Liver (tissue), 9 donors: ENCODE results near the gene ILKAP. TPM values are rescaled to one million over a fixed set of nuclear protein-coding genes. Genes with fewer than 3 reads are reported as not detected.

Experiments used
- DNase-seq: peaks from one replicate; pipeline ENCODE4 v3.0.0-alpha.2; 2017; ENCODE audit warnings: low spot score
- H3K27ac ChIP-seq, 2 donors: one replicate each; pipeline ENCODE4 v1.7.0; 2013; ENCODE audit warnings: inconsistent platforms in 2 of 2, low read length in 2 of 2, control low read depth in 1 of 2, low read depth in 1 of 2, mild to moderate bottlenecking in 1 of 2
- H3K27me3 ChIP-seq, 4 donors: one replicate each; pipeline versions ENCODE4 v1.6.1 to v1.7.0; 2013; ENCODE audit warnings: low read length in 3 of 4, inconsistent platforms in 1 of 4, mild to moderate bottlenecking in 1 of 4, moderate library complexity in 1 of 4; ENCODE audit not compliant: control insufficient read depth in 4 of 4, insufficient read depth in 4 of 4
- H3K36me3 ChIP-seq, 4 donors: one replicate each; pipeline versions ENCODE4 v1.6.1 to v1.7.0; 2013; ENCODE audit warnings: low read length in 3 of 4, mild to moderate bottlenecking in 3 of 4, low read depth in 1 of 4, moderate library complexity in 1 of 4; ENCODE audit not compliant: control insufficient read depth in 4 of 4, insufficient read depth in 3 of 4
- H3K4me1 ChIP-seq, 4 donors: one replicate each; pipeline versions ENCODE4 v1.6.1 to v1.7.0; 2013; ENCODE audit warnings: low read length in 3 of 4, mild to moderate bottlenecking in 3 of 4, moderate library complexity in 1 of 4; ENCODE audit not compliant: control insufficient read depth in 4 of 4, insufficient read depth in 4 of 4
- H3K4me3 ChIP-seq, 3 donors: one replicate each; pipeline versions ENCODE4 v1.6.1 to v1.7.0; 2013; ENCODE audit warnings: low read length in 3 of 3, control low read depth in 1 of 3, low read depth in 1 of 3, mild to moderate bottlenecking in 1 of 3
- H3K9ac ChIP-seq, 2 donors: one replicate each; pipeline ENCODE4 v1.7.0; 2013; ENCODE audit warnings: low read length in 2 of 2, mild to moderate bottlenecking in 2 of 2, moderate library complexity in 2 of 2, control low read depth in 1 of 2, low read depth in 1 of 2
- H3K9me3 ChIP-seq, 4 donors: one replicate each; pipeline versions ENCODE4 v1.6.1 to v1.7.0; 2013; ENCODE audit warnings: low read length in 3 of 4; ENCODE audit not compliant: control insufficient read depth in 4 of 4
- ATF3 ChIP-seq: IDR thresholded peaks from 2 replicates; pipeline ENCODE4 v1.6.1; 2016; ENCODE audit warnings: antibody characterized with exemption
- CTCF ChIP-seq: fragments of 150-350 bp; IDR thresholded peaks from 2 replicates; pipeline ENCODE4 v1.5.1; 2017; ENCODE audit warnings: improper control_type of control experiment, low read depth, low read length; ENCODE audit not compliant: missing input control
- EGR1 ChIP-seq, 2 donors: IDR thresholded peaks; 2 replicates each; pipeline ENCODE4 v1.6.1; 2016 to 2018; ENCODE audit warnings: antibody characterized with exemption in 2 of 2, low read depth in 2 of 2
- FOXA1 ChIP-seq: IDR thresholded peaks from 2 replicates; pipeline ENCODE4 v1.6.1; 2016; ENCODE audit warnings: antibody characterized with exemption
- FOXA2 ChIP-seq: IDR thresholded peaks from 2 replicates; pipeline ENCODE4 v1.6.1; 2016; ENCODE audit warnings: antibody characterized with exemption
- GABPA ChIP-seq, 2 donors: IDR thresholded peaks in 1 of 2; conservative IDR thresholded peaks in 1 of 2; 2 replicates each; pipeline ENCODE4 v1.6.1; 2016; ENCODE audit warnings: antibody characterized with exemption in 2 of 2, mild to moderate bottlenecking in 1 of 2, moderate library complexity in 1 of 2
- HNF4A ChIP-seq, 2 donors: conservative IDR thresholded peaks; 2 replicates each; pipeline ENCODE4 v1.6.1; 2016; ENCODE audit warnings: antibody characterized with exemption in 2 of 2, mild to moderate bottlenecking in 2 of 2
- HNF4G ChIP-seq: IDR thresholded peaks from 2 replicates; pipeline ENCODE4 v1.6.1; 2016; ENCODE audit warnings: antibody characterized with exemption
- JUND ChIP-seq, 2 donors: IDR thresholded peaks; 2 replicates each; pipeline ENCODE4 v1.6.1; 2016; ENCODE audit warnings: antibody characterized with exemption in 2 of 2
- MAX ChIP-seq: IDR thresholded peaks from 2 replicates; pipeline ENCODE4 v1.6.1; 2016; ENCODE audit warnings: antibody characterized with exemption
- NR2F2 ChIP-seq: IDR thresholded peaks from 2 replicates; pipeline ENCODE4 v1.6.1; 2016; ENCODE audit warnings: antibody characterized with exemption
- RAD21 ChIP-seq, 2 donors: IDR thresholded peaks; 2 replicates each; pipeline ENCODE4 v1.6.1; 2016; ENCODE audit warnings: antibody characterized with exemption in 2 of 2, mild to moderate bottlenecking in 2 of 2
- REST ChIP-seq: IDR thresholded peaks from 2 replicates; pipeline ENCODE4 v1.6.1; 2016; ENCODE audit warnings: antibody characterized with exemption, mild to moderate bottlenecking
- RXRA ChIP-seq, 2 donors: IDR thresholded peaks; 2 replicates each; pipeline ENCODE4 v1.6.1; 2017 to 2018; ENCODE audit warnings: antibody characterized with exemption in 2 of 2, mild to moderate bottlenecking in 1 of 2
- SP1 ChIP-seq: IDR thresholded peaks from 2 replicates; pipeline ENCODE4 v1.6.1; 2018; ENCODE audit warnings: antibody characterized with exemption, mild to moderate bottlenecking
- TAF1 ChIP-seq: conservative IDR thresholded peaks from 2 replicates; pipeline ENCODE4 v1.6.1; 2016; ENCODE audit warnings: antibody characterized with exemption, mild to moderate bottlenecking
- YY1 ChIP-seq: IDR thresholded peaks from 2 replicates; pipeline ENCODE4 v1.6.1; 2016; ENCODE audit warnings: antibody characterized with exemption, mild to moderate bottlenecking
- ZBTB33 ChIP-seq: IDR thresholded peaks from 2 replicates; pipeline ENCODE4 v1.6.1; 2016; ENCODE audit warnings: antibody characterized with exemption
- WGBS: extraction: QIAGEN DNeasy Blood & Tissue Kit; methylation state at CpG from one replicate; pipeline ENCODE4 v1.1.7; 2013; 5-methylcytosine and 5-hydroxymethylcytosine counted together
- polyA plus RNA-seq, 2 donors: library from polyadenylated mRNA; stranded (reverse) in 1 of 2; unstranded in 1 of 2; fragments of 200-250 nt in 1 of 2; fragments of >200 nt in 1 of 2; fragmentation: Nextera tagmentation in 1 of 2; extraction: Ambion mirVana in 1 of 2; gene quantifications; one replicate each; pipeline versions ENCODE4 v1.2.1 to v1.2.3, GENCODE V29; 2013 to 2015
- total RNA-seq, 2 donors: library from RNA; depleted of rRNA; stranded (reverse); fragments of >200 nt; gene quantifications; one replicate each; pipeline ENCODE4 v1.2.3, GENCODE V29; 2014
- donor health status: healthy.
- donor health status: healthy.
- donor health status: healthy.
- donor health status: healthy.
- donor health status: healthy.

The ILKAP gene
- total and polyA plus RNA-seq, 4 donors: 15.0 to 21.1 (median 20.0) TPM

- TF ChIP-seq YY1: no peak
- no peak for TF ChIP-seq TAF1
- no peak for TF ChIP-seq NR2F2
- TF ChIP-seq RAD21 (IDR thresholded peaks at IDR 0.05): no peak
- TF ChIP-seq HNF4G: no peak
- no peak for TF ChIP-seq JUND (IDR thresholded peaks at IDR 0.05)
- TF ChIP-seq ATF3: no peak
- no peak for TF ChIP-seq EGR1 (IDR thresholded peaks at IDR 0.05; ENCODE audit: low read depth in 2 of 2)
- no peak for TF ChIP-seq CTCF
- no peak for TF ChIP-seq GABPA (IDR thresholded peaks at IDR 0.05 in 1 of 2, conservative IDR thresholded peaks at IDR 0.05 in 1 of 2)
- TF ChIP-seq REST: no peak
- no peak for TF ChIP-seq FOXA2
- TF ChIP-seq MAX: no peak
- no peak for TF ChIP-seq HNF4A (conservative IDR thresholded peaks at IDR 0.05)
- TF ChIP-seq FOXA1: no peak
- no peak for TF ChIP-seq RXRA (IDR thresholded peaks at IDR 0.05)
- no peak for TF ChIP-seq ZBTB33
- no peak for TF ChIP-seq SP1
- Histone ChIP-seq H3K27ac (no peak overlapping the region), H3K36me3 (no peaks in the 10 kb centered on the region), H3K9me3 (no peaks in the 10 kb centered on the region), H3K4me3 (no peak overlapping the region), H3K27me3 (no peaks in the 10 kb centered on the region), H3K9ac (no peak overlapping the region), H3K4me1 (no peaks in the 10 kb centered on the region)
- 91% methylated on average over 13 of the region's 13 CpGs for WGBS
- DNase-seq: no peak
These were observed 52.3 kb downstream of the ILKAP start for GRCh38 chr2:238151205-238151604.
